Measurements from ENCODE around the gene AMIGO1.

Gene AMIGO1

DNA sequence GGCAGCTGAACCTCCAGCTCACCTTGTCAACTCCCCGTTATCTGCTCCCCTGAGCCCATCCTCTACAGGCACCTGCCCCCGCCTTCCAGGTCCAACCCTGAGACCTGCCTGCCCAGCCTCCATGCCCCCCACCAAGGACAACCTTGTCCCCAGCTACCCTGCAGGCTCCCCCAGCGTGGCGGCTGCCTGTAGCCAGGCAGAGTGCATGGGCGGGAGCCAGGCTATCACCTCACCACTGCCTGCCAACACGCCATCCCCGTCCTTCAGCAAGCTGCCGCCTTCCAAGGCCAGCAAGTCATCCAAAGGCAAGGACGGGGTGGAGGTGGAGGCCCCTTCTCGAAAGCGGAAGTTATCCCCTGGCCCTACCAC is 18.6 kb downstream of the AMIGO1 start:
- ATAC-seq (ENCODE audit: insufficient read depth, low read depth), result no peak
- DNase-seq, result no peak
- Histone ChIP-seq H3K4me3 (ENCODE audit: low read depth in 1 of 2, low read length in 2 of 2) (no peak overlapping the region), H2AFZ (ENCODE audit: low read depth, low read length) (no peak overlapping the region), H3K9me3 (ENCODE audit: insufficient read depth, low read length, severe bottlenecking) (no peaks in the 10 kb centered on the region), H3K4me2 (ENCODE audit: insufficient read depth, low read length) (no peak overlapping the region), H4K20me1 (ENCODE audit: insufficient read depth, low read length) (peaks cover 6% of the 10 kb centered on the region; the same call in 1 of the 2 replicates), H3K27me3 (ENCODE audit: insufficient read depth, low read length, poor library complexity) (no peaks in the 10 kb centered on the region), H3K9ac (ENCODE audit: low read depth, low read length) (no peak overlapping the region), H3K79me2 (ENCODE audit: insufficient read depth, low read length) (peaks cover 20% of the 10 kb centered on the region), H3K36me3 (ENCODE audit: insufficient read depth, low read length) (peaks cover 52% of the 10 kb centered on the region), H3K4me1 (ENCODE audit: insufficient read depth, low read length) (peaks cover 27% of the 10 kb centered on the region), H3K27ac (ENCODE audit: low read length) (no peak overlapping the region)
- no peak for TF ChIP-seq EZH2 (IDR thresholded peaks at IDR 0.05; ENCODE audit: borderline replicate concordance, low read depth, low read length, severe bottlenecking)
- TF ChIP-seq CTCF (IDR thresholded peaks at IDR 0.05; ENCODE audit: borderline replicate concordance, extremely low read depth, low read length, poor library complexity, severe bottlenecking), result no peak

- Histone ChIP-seq H3K4me2 (ENCODE audit: insufficient read depth, low read length) (no peak overlapping the region), H3K27me3 (ENCODE audit: insufficient read depth, low read length, poor library complexity) (no peaks in the 10 kb centered on the region), H2AFZ (ENCODE audit: low read depth, low read length) (no peak overlapping the region), H3K27ac (ENCODE audit: low read length) (no peak overlapping the region), H3K79me2 (ENCODE audit: insufficient read depth, low read length) (peaks cover 14% of the 10 kb centered on the region), H3K4me1 (ENCODE audit: insufficient read depth, low read length) (peaks cover 27% of the 10 kb centered on the region), H4K20me1 (ENCODE audit: insufficient read depth, low read length) (peaks cover 4% of the 10 kb centered on the region; the same call in 1 of the 2 replicates), H3K4me3 (ENCODE audit: low read depth in 1 of 2, low read length in 2 of 2) (no peak overlapping the region), H3K9me3 (ENCODE audit: insufficient read depth, low read length, severe bottlenecking) (no peaks in the 10 kb centered on the region), H3K9ac (ENCODE audit: low read depth, low read length) (no peak overlapping the region), H3K36me3 (ENCODE audit: insufficient read depth, low read length) (peaks cover 45% of the 10 kb centered on the region)
- peak; percentile 79 for DNase-seq
- TF ChIP-seq CTCF (IDR thresholded peaks at IDR 0.05; ENCODE audit: borderline replicate concordance, extremely low read depth, low read length, poor library complexity, severe bottlenecking) (peak; percentile 83), EZH2 (IDR thresholded peaks at IDR 0.05; ENCODE audit: borderline replicate concordance, low read depth, low read length, severe bottlenecking) (no peak)
- peak; percentile 40 for ATAC-seq (ENCODE audit: insufficient read depth, low read depth)
These were observed 19.2 kb downstream of the AMIGO1 start for GRCh38 chr1:109490029-109490933.

DNA sequence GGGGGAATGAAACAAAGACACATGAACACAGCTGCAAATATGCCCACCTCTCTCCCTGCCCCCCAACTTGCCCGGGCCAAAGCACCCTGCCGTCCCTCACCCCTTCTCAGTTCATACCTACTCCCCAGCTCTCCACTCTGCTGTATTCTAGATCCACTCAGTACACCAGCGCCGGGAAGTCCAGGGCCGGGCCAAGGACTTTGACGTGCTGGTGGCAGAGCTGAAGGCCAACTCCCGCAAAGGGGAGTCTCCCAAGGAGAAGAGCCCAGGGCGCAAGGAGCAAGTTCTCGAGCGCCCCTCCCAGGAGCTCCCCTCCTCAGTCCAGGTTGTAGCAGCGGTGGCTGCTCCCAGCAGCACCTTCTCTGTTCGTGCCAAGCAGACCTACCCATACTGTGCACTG is 20.8 kb downstream of the AMIGO1 start:
- Histone ChIP-seq H3K4me3 (ENCODE audit: low read depth in 1 of 2, low read length in 2 of 2) (no peak overlapping the region), H3K9ac (ENCODE audit: low read depth, low read length) (no peak overlapping the region), H3K79me2 (ENCODE audit: insufficient read depth, low read length) (peaks cover 11% of the 10 kb centered on the region), H3K36me3 (ENCODE audit: insufficient read depth, low read length) (peaks cover 43% of the 10 kb centered on the region), H4K20me1 (ENCODE audit: insufficient read depth, low read length) (no peaks in the 10 kb centered on the region), H3K9me3 (ENCODE audit: insufficient read depth, low read length, severe bottlenecking) (no peaks in the 10 kb centered on the region), H3K4me2 (ENCODE audit: insufficient read depth, low read length) (no peak overlapping the region), H3K27me3 (ENCODE audit: insufficient read depth, low read length, poor library complexity) (no peaks in the 10 kb centered on the region), H2AFZ (ENCODE audit: low read depth, low read length) (no peak overlapping the region), H3K4me1 (ENCODE audit: insufficient read depth, low read length) (peaks cover 29% of the 10 kb centered on the region), H3K27ac (ENCODE audit: low read length) (no peak overlapping the region)
- TF ChIP-seq EZH2 (IDR thresholded peaks at IDR 0.05; ENCODE audit: borderline replicate concordance, low read depth, low read length, severe bottlenecking), result no peak
- no peak for TF ChIP-seq CTCF (IDR thresholded peaks at IDR 0.05; ENCODE audit: borderline replicate concordance, extremely low read depth, low read length, poor library complexity, severe bottlenecking)
- ATAC-seq (ENCODE audit: insufficient read depth, low read depth), result no peak
- DNase-seq, result no peak
